Dendritic cell treated with granulocyte-macrophage colony-stimulating factor and Interleukin-4, amounts not matched to agents 40 ng/mL and 50 ng/mL, for 4 days (primary cell): Measurements from ENCODE around the gene ANKRD61.
A peak's percentile ranks its signal among the peaks of the same experiment; 100 is the strongest.
"Not testable (repeated sequence)": the region's sequence is repeated elsewhere in the genome, so short reads cannot be mapped to it uniquely, and the experiment has no call there.

ENCODE experiments used
- H3K27ac Mint-ChIP-seq: one replicate; pipeline ENCODE4 v1.8.0; 2022; ENCODE audit warnings: mild to moderate bottlenecking, mixed read lengths
- H3K27me3 Mint-ChIP-seq: one replicate; pipeline ENCODE4 v1.8.0; 2022; ENCODE audit warnings: mild to moderate bottlenecking, mixed read lengths
- H3K36me3 Mint-ChIP-seq: one replicate; pipeline ENCODE4 v1.8.0; 2022; ENCODE audit warnings: low read depth, mixed read lengths
- H3K4me1 Mint-ChIP-seq: one replicate; pipeline ENCODE4 v1.8.0; 2022; ENCODE audit warnings: low read depth, mixed read lengths
- H3K4me3 Mint-ChIP-seq: one replicate; pipeline ENCODE4 v1.8.0; 2022; ENCODE audit warnings: mild to moderate bottlenecking, moderate library complexity, mixed read lengths
- H3K9me3 Mint-ChIP-seq: one replicate; pipeline ENCODE4 v1.8.0; 2022; ENCODE audit warnings: mixed read lengths
- intact Hi-C: fragments of 100-400 bp; cut with micrococcal nuclease; formaldehyde crosslinking; loops from one replicate; pipeline ENCODE4 v1.15.0; 2022

The ANKRD61 gene

GRCh38 chr7:6022707-6023106, 8.5 kb upstream of the ANKRD61 start:
- H3K27me3 Mint-ChIP-seq: no peaks in the 10 kb centered on the region
- intact Hi-C loops: no loop called here
- no peaks in the 10 kb centered on the region for H3K9me3 Mint-ChIP-seq
- H3K36me3 Mint-ChIP-seq: peaks cover 94% of the 10 kb centered on the region
- no peak overlapping the region for H3K27ac Mint-ChIP-seq
- peaks cover 54% of the 10 kb centered on the region for H3K4me1 Mint-ChIP-seq
- H3K4me3 Mint-ChIP-seq: no peak overlapping the region

GRCh38 chr7:6023974-6024435, 7.2 kb upstream of the ANKRD61 start:
- peaks cover 94% of the 10 kb centered on the region for H3K36me3 Mint-ChIP-seq
- H3K27me3 Mint-ChIP-seq: no peaks in the 10 kb centered on the region
- H3K27ac Mint-ChIP-seq: peak overlapping the region; percentile 98
- no peaks in the 10 kb centered on the region for H3K9me3 Mint-ChIP-seq
- H3K4me1 Mint-ChIP-seq: peaks cover 65% of the 10 kb centered on the region
- peak overlapping the region; percentile 57 for H3K4me3 Mint-ChIP-seq
- intact Hi-C loops: no loop called here

GRCh38 chr7:6026011-6026819, 5.0 kb upstream of the ANKRD61 start:
- peaks cover 82% of the 10 kb centered on the region for H3K4me1 Mint-ChIP-seq
- H3K27me3 Mint-ChIP-seq: no peaks in the 10 kb centered on the region
- intact Hi-C loops: loop anchor here (1.0 kb wide), 1 partner anchor 17 kb away; the partner anchor contains the start of genes AIMP2 and PMS2
- H3K36me3 Mint-ChIP-seq: peaks cover 93% of the 10 kb centered on the region
- peak overlapping the region; percentile 77 for H3K4me3 Mint-ChIP-seq
- H3K9me3 Mint-ChIP-seq: no peaks in the 10 kb centered on the region
- H3K27ac Mint-ChIP-seq: peak overlapping the region; percentile 98

- H3K27me3 Mint-ChIP-seq: no peaks in the 10 kb centered on the region
- H3K4me3 Mint-ChIP-seq: peak overlapping the region; percentile 77
- no peaks in the 10 kb centered on the region for H3K9me3 Mint-ChIP-seq
- intact Hi-C loops: loop anchor here (1.0 kb wide), 1 partner anchor 18 kb away; the partner anchor contains the start of genes AIMP2 and PMS2
- H3K4me1 Mint-ChIP-seq: peaks cover 82% of the 10 kb centered on the region
- H3K36me3 Mint-ChIP-seq: peaks cover 93% of the 10 kb centered on the region
- peak overlapping the region; percentile 98 for H3K27ac Mint-ChIP-seq
Observed at GRCh38 chr7:6026820-6027311, 4.3 kb upstream of the ANKRD61 start.

GRCh38 chr7:6027806-6028365, 3.3 kb upstream of the ANKRD61 start:
- Mint-ChIP-seq H3K4me3 (no peak overlapping the region), H3K27ac (peak overlapping the region; percentile 98), H3K36me3 (peaks cover 90% of the 10 kb centered on the region), H3K27me3 (no peaks in the 10 kb centered on the region), H3K9me3 (no peaks in the 10 kb centered on the region), H3K4me1 (peaks cover 73% of the 10 kb centered on the region)
- intact Hi-C loops: no loop called here

- intact Hi-C loops: no loop called here
- Mint-ChIP-seq H3K4me3 (no peak overlapping the region), H3K9me3 (no peaks in the 10 kb centered on the region), H3K27ac (peak overlapping the region; percentile 98), H3K36me3 (peaks cover 90% of the 10 kb centered on the region), H3K4me1 (peaks cover 66% of the 10 kb centered on the region), H3K27me3 (no peaks in the 10 kb centered on the region)
Observed at GRCh38 chr7:6028563-6028962, 2.6 kb upstream of the ANKRD61 start.

GRCh38 chr7:6031567-6031966, 391 bp downstream of the ANKRD61 start:
- intact Hi-C loops: no loop called here
- Mint-ChIP-seq H3K27ac (peak overlapping the region; percentile 5), H3K9me3 (no peaks in the 10 kb centered on the region), H3K4me3 (no peak overlapping the region), H3K4me1 (peaks cover 46% of the 10 kb centered on the region), H3K27me3 (no peaks in the 10 kb centered on the region), H3K36me3 (peaks cover 94% of the 10 kb centered on the region)

- Mint-ChIP-seq H3K9me3 (no peaks in the 10 kb centered on the region), H3K4me3 (no peak overlapping the region), H3K36me3 (peaks cover 96% of the 10 kb centered on the region), H3K27me3 (no peaks in the 10 kb centered on the region), H3K27ac (no peak overlapping the region), H3K4me1 (peaks cover 40% of the 10 kb centered on the region)
- intact Hi-C loops: no loop called here
Observed at GRCh38 chr7:6032167-6032566, 991 bp downstream of the ANKRD61 start.

GRCh38 chr7:6032641-6033040, 1.5 kb downstream of the ANKRD61 start:
- Mint-ChIP-seq H3K27ac (no peak overlapping the region), H3K4me3 (no peak overlapping the region), H3K4me1 (peaks cover 36% of the 10 kb centered on the region), H3K27me3 (no peaks in the 10 kb centered on the region), H3K36me3 (peaks cover 96% of the 10 kb centered on the region), H3K9me3 (no peaks in the 10 kb centered on the region)
- intact Hi-C loops: no loop called here

GRCh38 chr7:6035165-6035564, 4.0 kb downstream of the ANKRD61 start:
- intact Hi-C loops: no loop called here
- no peak overlapping the region for H3K4me3 Mint-ChIP-seq
- H3K27me3 Mint-ChIP-seq: no peaks in the 10 kb centered on the region
- H3K9me3 Mint-ChIP-seq: no peaks in the 10 kb centered on the region
- H3K36me3 Mint-ChIP-seq: peaks cover 96% of the 10 kb centered on the region
- H3K27ac Mint-ChIP-seq: no peak overlapping the region
- peaks cover 13% of the 10 kb centered on the region for H3K4me1 Mint-ChIP-seq

- Mint-ChIP-seq H3K27ac (no peak overlapping the region), H3K36me3 (peaks cover 96% of the 10 kb centered on the region), H3K27me3 (no peaks in the 10 kb centered on the region), H3K4me1 (peaks cover 8% of the 10 kb centered on the region), H3K4me3 (no peak overlapping the region), H3K9me3 (no peaks in the 10 kb centered on the region)
- intact Hi-C loops: no loop called here
Observed at GRCh38 chr7:6035686-6036085, 4.5 kb downstream of the ANKRD61 start.

GRCh38 chr7:6049780-6050179, 18.6 kb downstream of the ANKRD61 start:
- intact Hi-C loops: no loop called here
- H3K27me3 Mint-ChIP-seq: no peaks in the 10 kb centered on the region

GRCh38 chr7:6051185-6051584, 20.0 kb downstream of the ANKRD61 start:
- H3K9me3 Mint-ChIP-seq, intact Hi-C loops, H3K4me3 Mint-ChIP-seq, H3K4me1 Mint-ChIP-seq, H3K27ac Mint-ChIP-seq, H3K27me3 Mint-ChIP-seq: not testable (repeated sequence)
- H3K36me3 Mint-ChIP-seq: peaks cover 70% of the 10 kb centered on the region

More at GRCh38 chr7:6049780-6050179, 18.6 kb downstream of the ANKRD61 start:
- Mint-ChIP-seq H3K27ac (no peak overlapping the region), H3K36me3 (peaks cover 70% of the 10 kb centered on the region), H3K4me1 (no peaks in the 10 kb centered on the region), H3K9me3 (no peaks in the 10 kb centered on the region), H3K4me3 (no peak overlapping the region)

- intact Hi-C loops: no loop called here
- H3K4me1 Mint-ChIP-seq: peaks cover 14% of the 10 kb centered on the region
- no peak overlapping the region for H3K4me3 Mint-ChIP-seq
- no peak overlapping the region for H3K27ac Mint-ChIP-seq
- H3K9me3 Mint-ChIP-seq: no peaks in the 10 kb centered on the region
- H3K36me3 Mint-ChIP-seq: peaks cover 47% of the 10 kb centered on the region
- no peaks in the 10 kb centered on the region for H3K27me3 Mint-ChIP-seq
Observed at GRCh38 chr7:6056616-6057015, 25.4 kb downstream of the ANKRD61 start.
